ENCODE data around the gene PSMA1.
A peak's percentile ranks its signal among the peaks of the same experiment; 100 is the strongest.

Gene PSMA1

DNA sequence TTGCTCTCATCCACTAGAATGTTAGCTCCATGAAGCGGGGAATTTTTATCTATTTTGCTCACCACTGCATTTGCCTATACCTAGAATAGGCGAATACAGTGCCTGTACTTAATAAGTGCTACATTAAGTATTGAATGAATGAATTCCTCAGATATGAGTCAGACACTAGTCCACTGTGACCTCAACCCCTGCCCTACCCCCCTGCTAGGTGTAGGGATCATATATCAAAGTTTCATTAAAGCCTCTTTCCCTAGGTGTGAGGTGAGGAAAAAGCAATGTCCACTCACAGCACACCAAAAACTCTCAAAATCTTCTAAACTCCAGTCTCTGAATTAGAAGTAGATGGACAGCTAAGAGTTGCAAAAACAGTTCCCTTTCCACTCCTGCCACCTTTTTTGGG lies 9.8 kb upstream of the PSMA1 start:
- DNase-seq: no peak

DNA sequence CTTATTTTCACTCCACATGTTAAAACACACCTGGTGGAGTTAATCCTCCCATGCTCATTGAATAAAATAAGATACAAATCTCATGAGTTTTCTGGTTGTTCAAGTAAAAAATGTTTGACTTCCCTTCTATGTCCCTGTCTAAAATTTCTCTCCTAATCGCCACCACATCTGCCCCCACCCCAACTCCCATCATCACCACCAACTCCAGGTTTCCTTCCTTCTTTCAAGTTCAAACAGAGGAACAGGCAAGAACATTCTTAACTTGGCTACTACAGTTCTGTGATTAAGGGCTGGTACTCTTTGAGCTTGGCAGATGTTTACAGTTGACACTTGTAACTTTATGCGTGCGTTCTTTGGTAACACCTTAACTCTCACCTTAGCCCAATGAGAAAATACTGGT lies 9.1 kb upstream of the PSMA1 start:
- DNase-seq: no peak

DNA sequence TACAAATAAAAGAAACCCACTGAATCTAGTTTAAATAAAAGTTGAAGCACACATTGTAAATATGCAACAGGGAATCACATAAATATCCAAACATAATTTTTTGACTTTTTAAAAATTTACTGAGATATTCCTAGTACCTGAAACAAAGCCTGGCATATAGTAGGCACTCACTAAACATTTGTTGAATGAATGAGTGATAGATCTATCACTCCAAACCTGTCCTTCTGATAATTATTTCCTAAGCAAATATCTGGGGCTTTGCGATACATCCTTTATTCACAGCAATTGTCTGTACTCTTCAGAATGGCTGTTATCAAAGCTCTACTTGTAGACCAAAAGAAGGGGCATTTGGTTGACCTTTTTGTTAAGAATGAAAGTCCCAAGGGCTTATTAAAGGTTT lies 2.6 kb upstream of the PSMA1 start:
- no peak for DNase-seq

DNA sequence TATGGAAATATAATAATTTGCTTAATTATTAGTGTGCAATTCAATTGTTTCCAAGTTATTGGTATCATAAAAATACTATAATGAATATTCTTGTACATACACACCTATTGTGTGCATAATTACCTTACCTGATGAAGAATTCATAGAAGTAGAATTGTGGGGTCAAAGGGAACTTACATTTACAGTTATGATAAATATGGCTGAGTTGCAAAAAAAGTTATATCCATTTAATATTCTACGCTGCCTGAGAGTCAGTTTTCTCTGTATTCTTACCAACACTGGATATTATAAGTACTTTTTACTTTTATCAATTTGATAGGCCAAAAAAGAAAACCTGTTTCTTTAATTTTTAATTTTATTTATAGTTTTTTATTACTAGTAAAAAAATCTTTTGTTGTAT lies 2.1 kb upstream of the PSMA1 start:
- no peak for DNase-seq

DNA sequence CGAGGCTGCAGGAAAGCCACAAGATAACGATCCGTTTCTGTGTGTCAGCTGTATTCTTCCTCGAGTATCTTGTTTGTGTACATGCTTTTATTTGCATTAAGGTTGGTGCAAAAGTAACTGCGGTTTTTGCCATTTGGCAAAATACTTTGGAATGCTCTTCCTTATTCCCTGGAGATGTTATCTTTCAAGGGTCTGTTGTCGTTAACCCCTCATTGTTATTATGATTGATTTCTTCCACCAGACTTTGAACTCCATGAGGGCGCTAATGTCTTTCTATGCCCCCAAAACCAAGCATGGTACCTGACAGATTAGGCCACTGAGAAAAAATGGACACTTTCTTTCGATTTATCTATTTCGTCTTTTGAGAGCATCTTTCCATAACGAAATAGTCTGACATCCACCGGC lies 563 bp upstream of the PSMA1 start:
- DNase-seq: no peak

DNA sequence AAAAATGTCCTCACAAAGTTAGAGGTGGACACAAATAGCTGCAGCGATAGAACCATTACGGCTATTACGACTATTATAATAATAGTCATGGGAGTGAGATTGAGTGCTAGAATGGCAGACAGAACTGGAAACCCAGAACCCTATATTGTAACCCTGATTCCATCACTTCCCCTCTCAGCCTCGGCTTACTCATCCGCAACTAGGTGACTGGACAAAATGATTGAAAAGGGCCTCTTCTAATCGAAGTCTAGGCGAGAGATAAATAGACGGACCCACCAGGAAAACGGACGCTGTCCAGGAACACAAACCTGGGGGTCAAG lies 629 bp downstream of the PSMA1 start:
- peak; percentile 10 for DNase-seq

DNA sequence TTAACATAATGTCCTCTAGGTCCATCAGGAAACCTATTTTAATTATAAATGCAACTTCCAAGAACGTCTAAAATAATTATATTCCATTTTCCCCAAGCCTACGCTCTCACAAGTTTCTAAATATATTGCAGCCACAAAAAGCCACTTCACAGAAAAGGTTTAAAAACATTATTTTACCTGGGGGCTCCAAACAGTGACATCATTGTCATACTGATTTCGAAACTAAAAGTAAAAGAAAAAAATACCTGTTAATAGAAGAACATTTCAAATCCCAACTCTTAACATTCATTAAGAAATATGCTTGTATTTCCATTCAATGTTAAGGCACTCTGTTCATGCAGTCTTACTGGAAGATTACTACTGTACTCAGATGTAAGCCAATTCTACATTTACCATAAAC lies 1.4 kb downstream of the PSMA1 start:
- no peak for DNase-seq

DNA sequence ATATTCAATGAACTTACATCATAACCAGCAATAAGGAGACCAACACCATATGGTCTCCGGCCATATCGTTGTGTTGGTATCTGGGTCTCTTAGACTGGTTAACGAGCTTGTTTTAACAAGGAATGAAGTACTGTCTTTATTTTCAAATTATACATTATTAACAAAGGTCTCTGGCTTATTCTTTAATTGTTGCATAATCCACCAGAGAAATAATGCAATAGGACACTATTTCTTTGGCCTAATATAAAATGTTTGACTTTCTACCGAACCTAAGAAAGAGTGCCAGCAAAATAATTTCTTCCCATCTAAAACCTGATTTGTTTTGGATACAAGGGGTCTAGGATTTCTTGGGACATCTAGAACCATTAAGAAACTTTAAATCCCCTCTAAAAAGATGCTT lies 6.4 kb downstream of the PSMA1 start:
- no peak for DNase-seq

DNA sequence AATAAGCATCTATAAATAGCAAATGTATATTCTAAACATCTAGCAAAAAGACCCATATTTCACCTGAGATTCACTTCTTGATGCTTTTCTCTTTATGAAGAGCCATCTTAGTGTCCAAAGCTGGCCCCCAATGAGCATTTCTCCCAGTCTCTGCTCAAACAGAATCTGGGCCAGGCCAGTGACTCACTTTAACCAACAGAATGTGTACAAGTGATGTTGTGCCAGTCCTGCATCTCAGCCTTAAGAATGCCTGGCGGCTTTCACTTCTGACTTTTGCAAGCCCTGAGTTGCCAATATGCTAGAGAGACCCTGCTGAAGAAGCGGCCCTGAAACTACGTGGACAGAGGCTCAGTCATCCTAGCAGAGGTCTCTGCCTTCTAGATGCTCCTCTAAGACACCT lies 13.7 kb downstream of the PSMA1 start:
- no peak for DNase-seq

DNA sequence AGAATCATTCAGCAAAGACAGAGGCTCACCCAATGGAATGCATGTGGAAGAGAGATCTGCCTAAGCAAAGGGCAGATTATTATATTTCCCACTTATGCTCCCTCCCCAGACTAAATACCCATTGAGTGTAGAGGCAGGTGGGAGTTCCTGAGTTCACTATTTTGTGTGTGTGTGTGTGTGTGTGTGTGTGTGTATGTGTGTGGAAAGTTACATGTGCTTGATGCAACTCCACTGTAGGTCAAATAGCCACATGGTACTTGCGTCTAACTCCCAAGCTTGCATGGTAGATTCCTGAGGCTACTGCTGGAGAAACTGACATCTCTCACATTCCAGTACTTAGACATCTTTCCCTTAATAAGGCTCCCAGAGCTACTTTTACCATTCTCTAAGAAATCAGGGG lies 17.2 kb downstream of the PSMA1 start:
- DNase-seq: no peak

DNA sequence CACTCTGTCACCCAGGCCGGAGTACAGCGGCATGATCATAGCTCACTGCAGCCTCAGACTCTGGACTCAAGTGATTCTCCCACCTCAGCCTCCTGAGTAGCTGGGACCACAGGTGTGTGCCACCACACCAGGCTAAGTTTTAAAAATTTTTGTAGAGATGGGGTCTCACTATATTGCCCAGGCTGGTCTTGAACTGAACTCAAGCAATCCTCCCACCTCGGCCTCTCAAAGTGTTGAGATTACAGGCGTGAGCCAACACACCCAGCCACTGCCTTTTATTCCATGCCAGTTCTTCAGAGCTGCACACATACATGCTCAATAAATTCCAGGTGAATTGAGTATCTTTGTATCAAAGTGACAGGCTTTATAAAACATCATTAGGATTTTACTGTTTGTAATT lies 18.1 kb downstream of the PSMA1 start:
- no peak for DNase-seq

DNA sequence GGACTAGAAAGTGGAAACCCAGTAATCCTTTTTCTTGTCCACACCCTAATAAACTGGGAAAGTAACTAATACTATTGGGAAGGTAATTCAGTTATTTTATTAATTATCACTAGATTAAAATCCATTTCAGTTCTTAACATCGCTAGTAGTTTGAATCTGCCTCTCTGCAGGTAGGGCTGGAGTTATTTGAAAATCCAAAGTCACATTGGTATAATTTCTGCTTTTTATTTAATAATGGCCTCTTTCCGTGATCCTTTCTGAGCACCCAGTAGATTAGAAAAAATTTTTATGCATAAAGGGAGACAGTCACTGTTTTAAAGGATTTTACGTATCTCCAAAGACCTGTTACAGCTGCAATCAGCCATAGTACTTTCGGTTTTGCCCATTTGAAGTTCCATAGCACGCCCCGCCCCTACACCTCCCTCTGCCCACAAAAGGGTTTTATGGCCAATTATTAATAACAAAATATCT lies 20.0 kb downstream of the PSMA1 start:
- peak; percentile 38 for DNase-seq

DNA sequence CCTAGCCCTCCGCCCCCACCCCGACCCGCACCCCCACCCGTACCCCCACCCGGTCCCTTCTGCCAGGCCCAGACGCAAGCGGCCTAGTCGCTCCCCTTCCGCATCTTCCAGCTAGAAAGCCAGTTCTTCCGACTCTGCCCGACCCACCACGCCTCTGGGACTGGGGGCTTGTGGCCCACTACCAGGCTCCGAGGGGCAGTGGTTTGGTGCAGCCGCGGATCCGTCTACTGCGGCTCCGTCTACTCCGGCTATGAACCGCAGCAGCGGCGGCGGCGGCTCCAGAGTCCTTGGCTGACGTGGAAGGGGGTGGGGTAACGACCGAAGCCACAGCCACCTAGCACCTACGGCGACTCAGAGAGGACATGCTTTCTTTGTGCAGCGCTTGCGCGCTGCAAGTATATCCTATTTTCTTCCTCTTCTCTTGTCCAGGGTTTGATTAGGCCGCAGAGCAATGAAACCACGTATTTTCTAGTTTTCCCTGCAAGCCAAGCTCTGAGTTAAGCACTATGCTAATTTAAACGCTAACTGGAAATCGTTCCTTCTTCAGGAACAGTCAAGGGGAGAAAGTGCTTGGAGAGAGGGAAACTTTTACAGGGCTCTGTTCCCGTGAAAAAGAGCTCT lies 20.5 kb downstream of the PSMA1 start, which contains the start of gene COPB1:
TSS of gene COPB1 (minus strand) at position 252 of the 621 bp plus-strand sequence. CDS start 883 bp downstream, outside the sequence.
- DNase-seq: peak; percentile 94

DNA sequence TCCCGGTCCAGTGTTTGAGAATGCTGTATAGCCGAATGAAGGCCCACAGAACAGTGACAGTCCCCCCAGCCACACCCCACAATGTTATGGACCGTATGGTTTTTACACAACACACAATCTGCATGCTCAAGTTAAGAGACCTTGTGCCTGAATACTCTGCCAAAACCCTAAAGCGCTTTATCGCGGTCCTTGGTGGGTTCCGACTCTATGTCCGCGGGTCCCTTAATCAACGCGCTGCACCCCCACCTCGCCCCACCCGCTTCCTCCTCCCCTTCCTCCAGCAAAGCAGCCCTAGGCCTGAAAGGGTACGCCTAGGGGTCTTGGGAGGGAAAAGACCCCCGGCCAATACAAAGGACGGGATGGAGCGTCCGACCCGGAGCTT lies 21.0 kb downstream of the PSMA1 start:
- peak; percentile 24 for DNase-seq

DNA sequence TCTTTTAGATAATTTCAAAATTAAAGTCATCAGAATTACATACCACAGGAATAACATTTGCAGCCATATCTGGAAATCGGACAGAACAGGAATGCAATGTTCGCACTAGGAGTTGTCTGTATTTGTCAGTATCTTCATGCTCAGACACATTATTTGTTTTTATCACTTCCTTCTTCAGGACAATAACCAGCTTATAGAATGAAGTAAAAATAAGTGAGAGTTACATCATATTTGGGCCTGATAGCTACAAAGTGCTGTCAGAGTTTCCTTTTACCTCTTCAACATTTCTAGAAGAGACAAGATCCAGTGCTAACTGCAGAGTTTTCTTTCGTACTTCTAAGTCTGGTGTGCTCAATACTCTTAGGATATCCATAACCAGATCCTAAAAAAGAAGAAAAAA lies 39.5 kb downstream of the PSMA1 start:
- peak; percentile 3 for DNase-seq

DNA sequence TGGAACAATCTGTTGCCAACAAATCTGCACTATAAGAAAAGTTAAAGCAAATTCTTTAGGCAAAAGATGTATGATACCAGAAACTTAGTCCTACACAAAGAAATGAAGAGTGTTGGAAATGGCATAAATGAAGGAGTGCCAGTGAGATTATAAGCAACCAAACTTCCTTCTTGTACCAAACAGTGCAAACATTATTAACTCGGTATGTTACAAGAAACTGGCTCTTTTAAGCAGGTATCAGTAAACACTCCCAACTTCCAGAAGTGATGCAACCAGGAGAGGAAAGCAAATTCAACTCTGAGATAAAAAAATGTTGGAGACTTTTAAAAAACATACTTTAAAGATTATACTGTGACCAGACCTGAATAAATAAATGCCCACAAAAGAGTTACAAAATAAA lies 49.1 kb downstream of the PSMA1 start:
- no peak for DNase-seq

DNA sequence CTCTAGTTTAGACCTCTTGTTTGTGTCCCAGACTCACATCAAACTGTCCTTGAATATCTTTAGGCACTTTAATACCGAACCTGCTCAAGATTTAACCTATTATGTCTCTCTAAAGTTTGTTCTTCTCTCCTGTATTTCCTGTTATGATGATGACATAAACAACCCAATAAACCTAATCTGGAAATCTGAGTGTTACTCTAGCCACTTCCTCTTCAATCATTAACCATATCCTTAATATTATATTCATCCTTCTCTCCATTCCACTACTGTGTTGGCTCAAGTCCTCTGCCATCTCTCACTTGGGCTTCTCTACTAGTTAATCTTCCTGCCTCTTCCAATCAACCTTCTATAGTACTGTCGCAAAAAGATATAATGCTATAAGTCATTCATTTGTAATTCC lies 56.6 kb downstream of the PSMA1 start:
- no peak for DNase-seq

DNA sequence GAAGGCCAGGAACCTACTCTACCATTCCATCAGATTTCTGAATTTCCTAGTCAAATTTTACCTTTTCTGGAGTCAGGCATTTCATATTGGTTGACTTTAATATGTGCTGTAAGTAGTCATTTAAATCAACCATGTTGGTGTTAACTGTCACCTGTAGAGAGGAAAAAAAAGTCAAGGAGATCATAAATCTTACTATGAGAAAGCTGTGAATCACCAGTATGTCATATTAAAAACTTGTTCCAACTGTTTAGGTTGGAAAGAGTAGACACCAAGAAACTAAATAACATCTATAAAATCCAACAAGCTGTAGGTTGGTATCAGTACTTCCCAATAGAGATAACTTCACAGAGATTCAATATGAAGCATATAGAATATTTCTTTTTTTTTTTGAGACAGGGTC lies 60.0 kb downstream of the PSMA1 start:
- DNase-seq: no peak

DNA sequence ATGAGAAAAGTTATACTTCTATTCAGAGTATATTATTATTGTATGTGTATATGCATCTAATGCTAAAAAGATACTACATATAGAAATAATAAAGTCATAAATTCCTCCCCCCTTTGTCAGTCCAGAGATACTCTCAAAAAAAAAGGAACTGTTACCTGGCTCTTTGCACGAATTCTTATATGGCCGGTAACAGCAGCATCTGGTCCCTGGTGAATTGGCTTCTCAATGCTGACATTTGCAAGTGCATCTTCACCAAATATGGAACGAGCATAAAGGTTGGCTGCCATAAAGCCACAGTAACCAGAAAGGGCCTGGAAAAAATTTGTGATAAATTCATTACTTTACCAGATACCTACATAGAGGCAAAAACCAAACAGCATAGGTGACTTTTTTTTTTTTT lies 61.8 kb downstream of the PSMA1 start:
- DNase-seq: no peak

DNA sequence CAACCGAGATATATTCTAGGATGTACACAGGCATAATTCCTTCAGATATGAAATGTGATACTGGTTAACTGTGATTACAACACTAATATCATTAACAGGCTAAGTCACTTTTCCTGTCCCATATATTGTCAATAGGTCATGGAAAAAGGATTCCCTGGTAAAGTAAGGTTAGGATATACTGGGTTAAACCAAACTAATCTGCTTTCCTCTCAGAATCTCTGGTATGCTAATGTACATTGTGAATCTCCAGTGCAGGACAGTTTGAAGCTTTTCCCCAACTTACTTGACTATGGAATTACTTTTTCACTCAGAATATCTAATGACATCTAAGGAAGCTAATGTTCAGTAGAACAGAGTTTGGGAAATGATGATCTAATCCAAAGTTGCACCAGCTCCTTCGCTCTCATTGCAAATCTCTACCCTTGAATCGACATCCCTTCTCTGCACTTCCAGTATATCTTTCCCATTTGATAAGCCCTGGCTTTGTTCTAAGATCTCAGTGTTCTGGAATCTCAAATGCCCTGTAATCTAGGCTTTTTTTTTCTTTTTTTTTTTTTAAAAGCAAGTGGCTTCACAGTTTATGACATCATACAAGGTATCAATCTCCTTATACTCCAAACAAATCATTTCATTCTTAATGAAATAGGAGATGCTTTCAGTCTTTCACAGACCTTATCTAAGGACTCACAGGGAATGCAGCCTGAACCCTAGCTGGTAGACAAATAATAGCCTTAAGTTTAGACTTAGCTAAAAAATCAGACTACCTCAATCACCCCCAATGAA lies 64.3 kb downstream of the PSMA1 start:
- DNase-seq: no peak
